SKM-1 (cell line): ENCODE data around the gene GPR146.

Experiments used
- DNase-seq: peaks from one replicate; lab custom pipeline; 2025; ENCODE audit not compliant: unreplicated experiment; lab: John Stamatoyannopoulos, UW

The GPR146 gene

DNA sequence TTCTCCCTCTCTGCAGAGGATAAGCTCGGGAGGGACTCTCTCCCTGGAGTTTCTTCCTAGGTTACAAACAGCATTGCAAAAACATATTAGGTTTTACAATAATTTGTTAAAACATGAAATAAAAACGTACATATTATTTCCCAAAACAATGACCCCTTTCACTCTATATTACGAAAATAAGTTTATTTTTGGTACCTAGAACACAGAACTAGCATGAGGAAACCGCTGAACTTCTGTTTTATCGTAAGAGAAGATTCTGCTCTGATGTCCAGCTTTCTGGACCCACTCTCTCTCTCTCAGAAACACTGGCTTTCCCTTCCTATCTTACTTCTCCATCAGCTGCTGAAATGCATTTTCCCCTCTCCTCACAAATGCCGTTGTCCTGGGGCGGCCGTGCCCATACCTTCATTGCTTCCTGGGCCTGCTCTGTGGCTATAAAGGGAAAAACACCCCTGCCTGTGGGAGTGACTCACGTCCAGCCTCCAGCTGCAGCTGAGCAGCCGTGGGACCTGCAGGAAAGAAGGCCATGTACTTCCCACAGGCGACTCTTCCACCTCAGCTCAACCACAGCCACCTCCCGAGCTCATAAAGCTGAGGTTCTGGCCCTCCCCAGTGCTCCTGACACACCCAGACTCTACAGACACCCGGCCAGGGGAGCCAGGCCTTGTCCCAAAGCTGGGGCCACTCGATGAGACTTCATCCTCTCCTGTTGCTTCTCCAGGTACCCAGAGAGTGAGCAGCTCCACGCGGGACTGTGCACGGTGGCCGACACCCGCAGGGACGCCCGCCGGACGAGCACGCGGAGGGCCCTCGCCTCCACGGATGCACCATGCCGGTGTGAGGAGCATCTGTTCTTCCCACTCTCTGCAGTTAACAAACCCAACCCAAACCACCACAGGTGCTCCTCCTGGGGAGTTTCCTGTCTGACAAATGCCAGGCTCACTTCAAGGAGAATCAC, 46.6 kb downstream of the GPR146 start:
- no peak for DNase-seq

DNA sequence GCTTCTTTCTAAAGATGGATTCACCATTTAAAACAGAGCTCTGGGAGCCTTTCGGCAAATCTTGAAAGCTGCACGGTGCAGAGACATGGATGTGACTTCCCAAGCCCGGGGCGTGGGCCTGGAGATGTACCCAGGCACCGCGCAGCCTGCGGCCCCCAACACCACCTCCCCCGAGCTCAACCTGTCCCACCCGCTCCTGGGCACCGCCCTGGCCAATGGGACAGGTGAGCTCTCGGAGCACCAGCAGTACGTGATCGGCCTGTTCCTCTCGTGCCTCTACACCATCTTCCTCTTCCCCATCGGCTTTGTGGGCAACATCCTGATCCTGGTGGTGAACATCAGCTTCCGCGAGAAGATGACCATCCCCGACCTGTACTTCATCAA, 47.3 kb downstream of the GPR146 start:
- DNase-seq = no peak

DNA sequence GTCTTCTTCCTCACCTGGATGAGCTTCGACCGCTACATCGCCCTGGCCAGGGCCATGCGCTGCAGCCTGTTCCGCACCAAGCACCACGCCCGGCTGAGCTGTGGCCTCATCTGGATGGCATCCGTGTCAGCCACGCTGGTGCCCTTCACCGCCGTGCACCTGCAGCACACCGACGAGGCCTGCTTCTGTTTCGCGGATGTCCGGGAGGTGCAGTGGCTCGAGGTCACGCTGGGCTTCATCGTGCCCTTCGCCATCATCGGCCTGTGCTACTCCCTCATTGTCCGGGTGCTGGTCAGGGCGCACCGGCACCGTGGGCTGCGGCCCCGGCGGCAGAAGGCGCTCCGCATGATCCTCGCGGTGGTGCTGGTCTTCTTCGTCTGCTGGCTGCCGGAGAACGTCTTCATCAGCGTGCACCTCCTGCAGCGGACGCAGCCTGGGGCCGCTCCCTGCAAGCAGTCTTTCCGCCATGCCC, 47.9 kb downstream of the GPR146 start:
- DNase-seq = no peak

DNA sequence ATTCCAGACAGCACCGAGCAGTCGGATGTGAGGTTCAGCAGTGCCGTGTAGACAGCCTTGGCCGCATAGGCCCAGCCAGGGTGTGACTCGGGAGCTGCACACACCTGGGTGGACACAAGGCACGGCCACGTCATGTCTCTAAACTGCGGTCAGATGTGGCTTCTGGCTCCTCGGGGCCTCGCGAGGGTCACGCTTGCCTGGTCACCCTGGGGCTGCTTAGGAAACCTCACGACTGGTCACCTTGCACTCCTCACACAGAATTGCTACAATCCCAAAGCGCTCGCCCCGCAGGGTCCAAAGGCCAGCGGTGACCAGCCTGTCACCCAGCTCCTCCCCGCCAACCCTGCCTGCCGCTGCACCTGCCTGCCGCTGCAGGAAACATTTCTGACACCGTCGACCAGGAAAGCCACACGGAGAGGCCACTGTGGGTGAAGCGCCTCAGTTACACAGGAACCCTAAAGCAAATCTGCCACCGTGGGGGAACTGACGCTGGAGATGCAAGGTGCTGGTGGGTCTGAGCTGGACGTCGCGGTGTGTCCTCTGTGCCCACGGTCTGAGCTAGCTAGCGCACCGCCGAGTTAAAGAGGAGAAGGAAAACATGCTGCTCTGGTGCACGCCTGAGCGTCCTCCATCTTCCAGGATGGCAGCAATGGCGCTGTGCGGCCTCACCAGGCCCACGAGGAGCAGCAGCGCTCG, 48.6 kb downstream of the GPR146 start:
- DNase-seq = no peak

DNA sequence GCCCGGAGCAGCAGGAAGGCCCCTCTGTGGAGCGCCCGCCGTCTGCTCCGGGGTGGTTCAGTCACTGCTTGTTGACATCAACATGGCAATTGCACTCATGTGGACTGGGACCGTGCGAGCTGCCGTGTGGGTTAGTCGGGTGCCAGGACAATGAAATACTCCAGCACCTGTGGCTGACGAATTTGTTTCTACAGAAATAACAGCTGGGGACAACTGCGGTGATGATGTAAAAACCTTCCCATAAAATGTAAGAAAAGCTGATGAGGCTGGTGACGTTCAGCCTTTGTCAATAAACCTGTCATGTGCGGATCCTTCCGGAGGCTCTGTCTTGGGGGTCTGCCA, 49.1 kb downstream of the GPR146 start:
- DNase-seq = no peak

DNA sequence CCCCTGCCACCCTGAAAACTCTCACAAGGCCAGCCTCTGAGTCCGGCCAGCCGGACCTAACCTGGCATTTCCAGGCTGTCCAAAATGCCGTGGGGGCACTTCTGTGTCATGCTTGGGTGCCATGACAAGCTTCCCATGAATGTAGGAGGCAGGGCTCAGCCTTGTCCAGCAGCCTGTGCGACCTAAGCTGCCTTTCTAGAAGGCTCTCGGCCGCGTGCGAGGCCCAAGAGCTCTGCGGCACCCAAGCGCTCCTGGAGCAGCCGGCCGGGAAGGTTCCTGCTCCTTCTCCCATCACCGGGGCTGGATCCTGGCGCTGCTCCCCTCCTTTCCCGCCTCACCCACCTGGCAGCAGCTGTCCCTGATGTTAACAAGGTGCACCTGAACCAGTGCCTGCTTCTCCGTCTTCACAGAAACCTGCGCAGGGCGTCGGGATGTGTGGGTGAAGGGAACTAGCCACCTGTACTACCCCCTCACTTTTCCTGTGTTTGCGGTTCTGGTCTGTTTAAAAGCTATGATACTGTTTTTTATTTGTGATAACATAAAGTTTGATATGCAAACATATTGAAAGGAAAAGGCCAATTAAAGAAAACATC, 49.7 kb downstream of the GPR146 start:
- no peak for DNase-seq

DNA sequence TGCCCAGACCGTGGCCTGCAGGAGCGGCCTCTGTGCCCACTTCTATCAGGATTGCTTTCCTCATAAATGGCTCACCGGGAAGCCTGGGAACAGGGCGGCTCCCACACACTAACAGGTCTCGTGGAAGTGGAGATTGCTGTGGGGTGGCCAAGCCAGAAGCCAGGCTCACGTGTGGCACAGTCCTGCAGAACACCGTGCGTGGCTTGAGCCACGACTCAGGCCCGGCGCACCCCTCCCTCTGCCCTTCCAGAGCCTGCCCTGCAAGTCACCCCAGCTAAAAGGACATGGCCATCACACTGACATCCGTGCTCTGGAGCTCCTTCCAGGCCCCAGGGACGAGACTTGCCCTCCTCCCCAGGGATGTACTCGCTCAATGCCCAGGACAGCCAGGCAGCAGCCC, 50.5 kb downstream of the GPR146 start:
- DNase-seq = no peak

DNA sequence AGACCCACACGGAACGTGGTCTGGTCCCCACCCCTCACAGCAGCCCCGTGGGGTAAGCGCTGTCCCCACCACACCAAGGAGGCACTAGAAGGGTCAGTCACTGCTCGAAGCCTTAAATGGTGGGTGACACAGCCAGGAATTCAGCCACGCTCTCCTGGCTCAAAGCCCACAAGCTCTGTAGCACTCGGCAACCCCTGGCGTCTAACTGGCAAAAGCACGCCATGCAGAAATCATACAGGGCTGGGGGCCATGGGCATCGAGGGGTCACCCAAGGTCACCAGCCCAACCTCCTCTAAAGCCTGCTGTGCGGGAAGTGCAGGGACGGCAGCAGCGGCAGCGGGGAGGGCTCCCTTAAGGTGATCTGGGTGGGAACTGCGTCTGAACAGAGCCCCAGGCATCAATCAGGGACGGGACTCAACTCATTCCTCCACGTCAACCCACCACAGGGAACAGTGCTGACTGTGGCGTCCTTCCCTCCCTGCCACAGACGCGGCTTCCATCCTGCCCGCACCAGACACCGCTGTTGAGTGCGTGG, 51.3 kb downstream of the GPR146 start:
- no peak for DNase-seq

DNA sequence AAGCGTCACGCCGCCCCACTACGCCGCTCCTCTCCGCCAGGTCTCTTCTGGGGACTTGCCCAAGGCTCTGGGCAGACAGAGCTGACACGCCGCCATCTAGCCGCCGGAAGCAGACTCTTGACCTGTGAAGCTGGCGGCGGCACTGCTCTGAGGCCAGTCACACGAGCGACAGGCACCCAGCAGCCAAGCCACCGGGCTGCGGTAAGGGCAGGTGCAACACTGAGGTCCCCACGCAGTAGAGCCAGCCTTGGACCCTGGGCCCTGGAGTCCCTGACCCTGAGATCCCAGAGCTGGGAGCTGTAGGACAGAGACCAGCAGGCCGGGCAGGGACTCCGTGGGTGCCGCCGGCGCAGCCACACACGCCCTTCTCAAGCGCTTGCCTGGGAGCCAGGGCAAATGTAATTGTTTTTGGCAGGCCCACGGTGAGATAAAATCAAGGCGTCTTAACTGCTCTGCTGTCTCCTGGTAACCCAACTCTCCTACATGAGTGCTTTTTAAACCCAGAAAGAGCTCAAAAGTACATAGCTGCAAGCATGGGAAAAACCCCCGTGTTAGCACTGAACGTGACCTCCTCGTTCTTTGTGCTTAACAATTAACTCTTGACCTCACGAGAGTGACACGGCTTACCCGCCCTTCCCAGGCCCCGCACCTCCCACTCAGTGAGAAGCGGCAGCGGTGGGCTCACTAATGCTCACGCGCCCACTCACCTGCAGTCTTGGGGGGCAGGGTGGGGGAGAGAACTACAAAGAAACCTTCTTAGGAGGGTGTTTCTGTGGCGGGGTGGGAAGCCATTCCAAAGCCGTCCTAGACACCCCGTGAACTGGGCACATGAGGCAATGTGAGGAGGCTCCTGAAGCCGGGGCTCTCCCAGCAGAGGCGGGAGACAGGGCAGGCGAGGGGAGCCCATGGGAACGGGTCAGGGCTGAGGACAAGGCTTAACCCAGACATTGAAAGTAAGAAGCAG, 52.1 kb downstream of the GPR146 start:
- DNase-seq = no peak

DNA sequence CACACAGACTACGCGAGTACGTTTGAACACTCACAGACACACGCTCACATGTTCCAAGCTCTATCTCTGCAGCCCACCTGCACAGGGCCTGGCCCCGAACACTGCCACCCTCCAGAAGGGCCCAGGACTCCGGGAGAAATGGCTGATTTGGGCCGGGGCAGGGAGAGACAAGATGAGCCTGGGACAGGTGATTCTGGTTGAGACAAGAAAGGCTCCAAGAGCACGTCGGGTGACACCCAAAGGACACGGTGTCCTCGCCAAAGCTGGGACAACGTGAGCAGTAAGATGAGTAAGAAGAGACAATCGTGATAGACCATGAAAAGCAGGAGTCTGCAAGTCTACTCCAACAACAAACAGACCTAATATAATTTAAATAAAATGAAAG, 52.8 kb downstream of the GPR146 start:
- DNase-seq = no peak

DNA sequence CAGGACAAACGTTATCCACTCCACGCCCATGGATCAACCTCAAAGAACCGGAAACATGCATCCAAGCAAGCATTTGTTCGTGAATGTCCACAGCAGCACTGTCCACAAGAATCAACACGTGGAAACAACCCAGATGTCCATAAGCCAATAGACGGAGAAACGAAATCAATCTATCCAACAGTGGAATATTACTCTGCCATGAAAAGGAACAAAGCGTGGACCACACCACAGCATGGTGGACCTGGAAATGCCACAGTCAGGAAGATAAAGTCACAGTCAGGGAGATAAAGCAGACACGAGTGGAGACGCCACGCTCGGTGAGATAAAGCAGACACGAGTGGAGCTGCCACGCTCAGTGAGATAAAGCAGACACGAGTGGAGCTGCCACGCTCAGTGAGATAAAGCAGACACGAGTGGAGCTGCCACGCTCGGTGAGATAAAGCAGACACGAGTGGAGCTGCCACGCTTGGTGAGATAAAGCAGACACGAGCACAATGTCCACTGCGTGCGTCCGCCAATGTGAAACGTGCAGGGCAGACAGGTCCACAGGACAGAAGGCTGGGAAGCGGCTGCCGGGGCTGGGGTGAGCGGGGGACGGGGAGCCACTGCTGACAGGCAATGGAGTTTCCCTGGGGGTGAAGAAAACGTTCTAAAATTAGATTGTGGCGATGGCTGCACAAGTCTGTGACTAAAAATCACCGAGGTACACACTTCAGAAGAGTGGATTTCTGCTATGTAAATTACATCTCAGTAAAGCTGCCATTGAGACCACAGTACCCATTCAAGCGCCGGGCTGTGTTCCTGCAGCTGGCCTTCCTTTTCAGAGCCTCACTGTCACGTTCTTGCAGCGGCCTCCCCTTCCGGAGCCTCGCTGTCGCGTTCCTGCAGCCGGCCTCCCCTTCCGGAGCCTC, 54.2 kb downstream of the GPR146 start:
- no peak for DNase-seq

DNA sequence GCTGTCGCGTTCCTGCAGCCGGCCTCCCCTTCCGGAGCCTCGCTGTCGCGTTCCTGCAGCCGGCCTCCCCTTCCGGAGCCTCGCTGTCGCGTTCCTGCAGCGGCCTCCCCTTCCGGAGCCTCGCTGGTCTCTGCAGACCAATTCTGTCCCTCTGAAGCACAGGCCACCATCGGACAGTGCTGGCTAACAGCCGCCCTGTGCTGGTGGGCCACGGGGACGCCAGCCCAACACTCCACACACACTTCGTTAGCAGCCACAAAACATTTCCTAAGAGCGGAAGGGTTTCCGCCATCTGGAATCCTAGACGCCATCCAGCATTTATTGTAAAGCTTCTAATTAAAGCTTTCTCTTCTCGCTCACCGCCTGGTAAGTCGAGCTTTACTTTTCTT, 54.8 kb downstream of the GPR146 start:
- DNase-seq = no peak

DNA sequence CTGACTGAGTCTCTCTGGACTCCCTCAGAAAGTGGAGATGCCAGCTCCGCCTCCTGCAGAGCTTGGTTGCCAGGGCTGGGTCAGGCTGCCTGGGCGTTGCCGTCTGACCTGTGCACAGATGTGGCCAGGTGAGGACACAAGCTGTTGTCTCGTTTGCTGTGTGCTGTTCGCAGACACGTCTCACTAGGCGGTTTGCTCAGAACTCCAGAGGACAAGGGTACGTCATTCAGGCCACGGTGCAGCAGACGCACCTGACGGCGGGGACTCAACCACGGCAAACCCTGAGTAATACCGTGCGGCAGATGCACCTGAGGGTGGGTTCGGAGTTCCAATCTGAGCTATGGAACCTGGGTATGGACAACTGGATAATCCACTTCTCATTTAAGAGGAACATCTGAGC, 55.3 kb downstream of the GPR146 start:
- DNase-seq = no peak

DNA sequence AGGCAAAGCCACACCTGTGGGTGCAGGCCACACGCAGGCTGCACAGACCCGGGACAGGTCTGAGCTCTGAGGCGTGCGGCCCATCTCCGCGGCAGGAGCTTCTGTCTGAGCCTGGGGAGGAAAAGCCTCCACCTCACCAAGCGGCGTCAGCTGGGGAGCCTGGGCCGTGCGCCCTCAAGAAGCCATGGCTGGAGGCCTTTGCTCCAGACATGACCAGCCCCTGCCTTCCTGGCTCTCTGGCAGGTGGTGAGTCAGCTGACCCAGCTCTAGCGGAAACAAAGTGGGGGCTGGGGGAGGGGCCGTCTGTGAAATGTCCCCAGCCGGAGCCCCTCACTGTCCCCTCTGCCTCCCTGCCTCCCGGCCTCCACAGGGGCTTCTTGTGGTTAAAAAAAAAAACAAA, 56.0 kb downstream of the GPR146 start:
- DNase-seq = no peak

DNA sequence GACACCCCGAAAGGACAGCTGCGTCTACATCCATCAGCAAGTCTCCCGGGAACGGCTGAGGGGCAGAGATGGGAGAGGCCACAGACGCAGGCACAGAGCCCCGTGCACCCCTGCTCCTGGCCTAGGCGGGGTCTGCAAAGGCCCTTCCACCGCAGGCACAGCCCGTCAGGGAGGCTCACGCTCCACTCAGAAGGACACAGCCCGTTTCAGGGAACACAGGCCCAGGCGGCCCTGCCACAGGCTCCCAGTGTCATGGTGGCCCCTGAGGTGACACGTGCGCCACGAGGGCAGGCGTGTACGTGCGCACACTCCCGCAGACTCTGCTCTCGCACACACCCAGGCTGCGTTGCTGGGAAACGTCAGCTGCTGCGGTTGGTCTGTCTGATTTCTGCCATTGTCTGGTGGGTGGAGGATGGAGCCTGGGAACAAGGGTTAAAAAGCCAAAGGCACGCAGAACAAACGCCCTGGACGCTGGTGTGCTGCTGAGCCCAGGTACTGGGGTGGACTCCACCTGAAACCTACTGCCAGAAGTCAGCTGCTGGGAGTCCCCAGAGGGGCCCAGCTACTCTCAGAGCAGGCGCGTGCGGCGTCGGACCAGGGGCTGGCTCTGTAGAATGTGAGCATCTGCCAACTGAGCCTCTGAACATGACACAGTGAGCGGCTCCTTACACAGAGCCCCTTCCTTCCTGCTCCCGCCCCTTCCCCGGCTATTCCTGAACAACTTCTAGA, 56.7 kb downstream of the GPR146 start:
- DNase-seq = no peak

DNA sequence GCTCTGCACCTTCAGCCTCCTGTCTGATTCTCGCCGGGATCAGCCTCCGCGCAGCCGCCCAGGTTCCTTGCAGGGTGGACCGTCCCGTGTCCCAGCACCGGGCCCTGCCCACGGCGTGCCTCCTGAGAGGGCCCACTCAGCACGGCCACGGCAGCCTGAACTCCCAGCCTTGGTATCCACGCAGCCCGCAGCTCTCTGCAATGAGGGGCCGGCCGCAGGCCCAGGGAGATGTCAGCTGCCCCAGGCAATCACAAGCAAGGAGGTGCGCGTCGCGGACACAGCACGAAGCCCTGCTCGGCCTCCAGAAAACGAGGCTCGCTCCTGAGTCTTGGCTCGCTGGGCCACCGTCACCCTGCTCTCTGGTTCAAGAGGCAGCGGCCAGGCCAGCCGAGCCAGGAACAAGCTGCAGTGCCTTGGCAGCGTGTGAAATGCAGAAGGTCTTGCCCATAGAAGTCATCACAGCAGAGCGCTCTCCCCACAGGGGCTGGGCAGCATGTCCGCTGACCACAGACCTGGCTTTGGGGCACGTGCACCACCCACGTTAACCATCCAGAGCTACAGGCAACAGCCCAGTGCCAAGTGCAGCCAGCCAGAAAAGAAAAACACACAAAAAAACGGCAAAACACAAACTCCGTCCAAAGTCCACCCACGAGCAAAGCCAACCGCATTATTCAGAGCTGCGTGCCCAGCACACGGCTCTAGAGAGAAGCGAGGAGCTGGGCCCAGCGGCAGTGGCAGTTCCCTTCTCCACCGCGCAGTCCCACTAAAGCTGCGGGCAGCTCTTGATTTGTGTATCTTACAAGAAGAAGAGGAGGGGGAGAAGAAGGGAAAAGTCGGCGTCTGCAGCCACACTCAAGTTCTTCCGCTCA, 57.5 kb downstream of the GPR146 start:
- no peak for DNase-seq

DNA sequence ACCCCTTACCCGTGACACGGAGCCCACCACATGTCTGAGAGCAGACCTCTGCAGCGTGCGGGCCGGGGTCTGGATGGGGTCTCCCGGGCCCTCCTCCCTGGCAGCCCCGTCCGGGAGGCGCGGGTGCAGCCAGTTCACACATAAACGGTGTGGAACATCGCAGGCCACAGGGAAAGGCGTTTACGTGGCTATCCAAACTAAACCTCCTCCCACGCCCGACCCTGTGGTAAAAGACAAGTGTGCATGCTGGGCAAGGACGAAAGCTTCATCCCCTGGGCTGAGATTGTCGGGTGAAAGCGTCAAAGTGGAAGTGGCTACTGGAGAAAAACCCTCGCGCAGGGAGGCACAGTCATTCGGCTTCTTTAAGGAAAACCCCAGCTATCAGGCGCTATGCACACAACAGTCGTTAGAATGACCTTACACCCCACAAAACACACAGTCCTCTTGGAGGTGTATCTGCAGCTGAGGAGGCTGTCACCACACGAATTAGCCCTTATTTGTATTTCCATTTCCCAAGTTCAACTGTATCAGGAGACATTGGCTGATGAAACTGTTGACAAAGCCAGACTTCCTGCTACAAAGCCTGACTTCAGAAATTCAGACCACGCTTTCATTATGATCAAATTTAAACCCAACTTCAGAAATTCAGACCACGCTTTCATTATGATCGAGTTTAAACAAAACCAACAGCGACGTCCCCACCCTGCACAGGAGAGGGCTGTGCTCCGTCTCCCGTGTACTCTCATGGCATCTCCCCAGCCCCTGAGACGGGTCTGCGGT, 58.9 kb downstream of the GPR146 start:
- no peak for DNase-seq
